GM12873 (cell line): ENCODE data around the gene HLF.
A peak's percentile ranks its signal among the peaks of the same experiment; 100 is the strongest.

Experiments
- CTCF ChIP-seq: IDR thresholded peaks from 2 replicates; pipeline ENCODE4 v1.5.1; 2012; ENCODE audit warnings: low read depth, mild to moderate bottlenecking, moderate library complexity, low read length, control low read depth; ENCODE audit not compliant: insufficient read depth; ENCODE audit errors: missing control alignments

Gene HLF

GRCh38 chr17:55295411-55296170, 30.8 kb downstream of the HLF start:
- TF ChIP-seq CTCF: peak; percentile 92

- no peak for TF ChIP-seq CTCF
These were observed 31.5 kb downstream of the HLF start for GRCh38 chr17:55296171-55296695.

- no peak for TF ChIP-seq CTCF
These were observed 31.9 kb downstream of the HLF start for GRCh38 chr17:55296699-55297098.

GRCh38 chr17:55298111-55298730, 33.5 kb downstream of the HLF start:
- TF ChIP-seq CTCF: no peak

- no peak for TF ChIP-seq CTCF
These were observed 34.5 kb downstream of the HLF start for GRCh38 chr17:55299162-55299838.

- no peak for TF ChIP-seq CTCF
These were observed 35.1 kb downstream of the HLF start for GRCh38 chr17:55299890-55300289.
